ENCODE results near the gene SCYL1. TPM values are rescaled to one million over a fixed set of nuclear protein-coding genes. Genes with fewer than 3 reads are reported as not detected.

The SCYL1 gene
- total RNA-seq, 6 donors from 2014 or later = 64.0 to 120 (median 88.8) TPM

GRCh38 chr11:65559951-65560537 is 35.2 kb downstream of the SCYL1 start:
- peaks cover 45 to 64% (median 53%) of the 10 kb centered on the region in 4 donors for H3K4me1 ChIP-seq
- H3K27ac ChIP-seq = peak overlapping the region; percentile 49 to 97 (median 90)
- no peaks in the 10 kb centered on the region for H3K27me3 ChIP-seq
- no peaks in the 10 kb centered on the region for H3K9me3 ChIP-seq
- DNase-seq = no peak
- no peaks in the 10 kb centered on the region for H3K36me3 ChIP-seq
- 38 to 49% methylated on average over 5 of the region's 5 CpGs for WGBS, 2 donors
- no peak overlapping the region for H3K4me3 ChIP-seq
- ATAC-seq (ENCODE audit: low FRiP score in 2 of 2) = no peak
- no peak for TF ChIP-seq EP300 (IDR thresholded peaks at IDR 0.05)
- TF ChIP-seq POLR2A (IDR thresholded peaks at IDR 0.05) = no peak
- no peak for TF ChIP-seq CTCF (IDR thresholded peaks at IDR 0.05)
- TF ChIP-seq POLR2AphosphoS5 (IDR thresholded peaks at IDR 0.05) = no peak

DNA sequence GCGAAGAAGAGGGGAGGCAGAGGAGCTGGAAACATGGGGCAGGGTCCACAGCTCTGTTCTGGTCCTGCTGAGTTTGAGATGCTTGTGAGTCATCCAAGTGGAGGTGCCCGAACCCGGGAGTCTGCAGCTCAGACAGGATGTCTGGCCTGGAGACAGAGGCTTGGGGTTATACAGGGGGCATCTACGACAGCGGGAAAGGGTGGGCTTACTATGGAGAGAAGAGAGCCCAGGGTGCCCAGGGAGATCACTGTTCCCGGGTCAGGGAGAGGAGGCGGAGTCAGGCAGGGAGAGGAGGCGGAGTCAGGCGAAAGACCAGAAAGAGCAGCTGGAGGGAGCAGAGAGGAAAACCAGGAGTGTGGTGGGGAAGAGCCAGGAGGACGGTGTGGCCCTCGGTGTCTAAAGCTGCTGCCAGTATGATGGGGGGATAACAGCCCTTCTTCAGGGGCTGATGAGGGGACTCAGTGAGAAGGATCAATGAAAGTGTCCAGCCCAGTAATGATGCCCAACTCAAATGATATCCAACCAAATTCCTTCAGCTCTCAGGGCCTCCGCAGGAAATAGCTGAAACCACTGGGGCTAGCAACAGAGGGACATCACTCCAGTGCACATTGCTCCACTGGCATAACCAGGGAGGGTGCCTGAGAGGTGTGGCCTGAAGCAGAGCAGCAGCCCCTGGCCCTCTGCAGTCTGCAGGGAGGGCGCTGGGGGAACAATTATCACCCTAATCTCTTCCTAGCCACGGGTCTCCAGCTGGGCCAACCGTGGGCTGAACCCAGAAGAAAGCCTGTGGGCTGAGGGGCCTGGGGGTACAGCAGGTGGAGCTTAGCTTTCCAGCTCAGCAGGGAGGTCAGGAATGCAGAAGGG is 35.9 kb downstream of the SCYL1 start:
- Histone ChIP-seq H3K27ac (peak overlapping the region in 3 of 4 donors; percentile 49 to 97 (median 93)), H3K27me3 (no peaks in the 10 kb centered on the region), H3K4me1 (peaks cover 43 to 64% (median 50%) of the 10 kb centered on the region in 4 donors), H3K4me3 (no peak overlapping the region), H3K9me3 (no peaks in the 10 kb centered on the region), H3K36me3 (no peaks in the 10 kb centered on the region)
- no peak for TF ChIP-seq POLR2A (IDR thresholded peaks at IDR 0.05)
- no peak for TF ChIP-seq EP300 (IDR thresholded peaks at IDR 0.05)
- TF ChIP-seq CTCF (IDR thresholded peaks at IDR 0.05) = no peak
- TF ChIP-seq POLR2AphosphoS5 (IDR thresholded peaks at IDR 0.05) = no peak
- 30 to 38% methylated on average over 12 to 15 of the region's 15 CpGs for WGBS, 2 donors
- DNase-seq (no peak), ATAC-seq (ENCODE audit: low FRiP score in 2 of 2) (peak in 1 of 2 donors; percentile 4)

DNA sequence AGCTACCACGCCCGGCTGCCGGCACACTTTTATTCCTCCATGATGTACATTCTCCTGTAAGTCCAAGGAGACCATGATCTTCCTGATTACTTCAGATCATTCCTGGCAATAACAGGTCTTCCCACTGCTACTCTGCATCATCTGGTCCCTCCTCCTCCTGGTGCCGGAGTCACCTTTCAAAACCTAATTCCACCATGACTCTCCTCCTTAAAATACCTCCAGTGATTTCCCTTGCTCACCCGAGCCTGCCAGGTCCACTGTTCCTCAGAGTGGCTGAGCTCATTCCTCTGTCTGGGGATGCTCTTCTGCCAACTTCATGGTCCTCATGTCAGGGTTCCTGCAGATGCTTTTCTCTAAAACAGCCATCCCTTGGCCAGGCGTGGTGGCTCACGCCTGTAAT is 37.1 kb downstream of the SCYL1 start:
- TF ChIP-seq POLR2A (IDR thresholded peaks at IDR 0.05) = no peak
- no peak for TF ChIP-seq EP300 (IDR thresholded peaks at IDR 0.05)
- no peak for TF ChIP-seq POLR2AphosphoS5 (IDR thresholded peaks at IDR 0.05)
- no peak for TF ChIP-seq CTCF (IDR thresholded peaks at IDR 0.05)
- 91 to 94% methylated on average over 7 of the region's 7 CpGs for WGBS, 2 donors

DNA sequence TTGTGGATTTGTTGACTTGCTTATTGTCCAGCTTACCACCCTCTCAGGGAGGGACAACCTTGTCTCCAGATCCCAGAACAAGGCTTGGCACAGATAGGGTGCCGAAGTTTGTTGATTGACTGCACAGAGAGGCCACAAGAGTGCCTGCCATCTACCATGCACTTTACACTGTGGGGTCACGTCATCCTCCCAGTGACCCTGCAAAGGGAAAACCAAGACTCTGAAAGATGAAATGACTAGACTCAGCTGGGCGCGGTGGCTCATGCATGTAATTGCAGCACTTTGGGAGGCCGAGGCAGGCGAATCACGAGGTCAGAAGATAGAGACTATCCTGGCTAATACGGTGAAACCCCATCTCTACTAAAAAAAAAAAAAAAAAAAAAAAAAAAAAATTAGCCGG is 37.9 kb downstream of the SCYL1 start:
- 89 to 93% methylated on average over 9 of the region's 9 CpGs for WGBS, 2 donors
- H3K4me1 ChIP-seq = peaks cover 31 to 56% (median 44%) of the 10 kb centered on the region in 4 donors

More for the DNA sequence above, 37.1 kb downstream of the SCYL1 start:
- Histone ChIP-seq H3K9me3 (no peaks in the 10 kb centered on the region), H3K36me3 (no peaks in the 10 kb centered on the region), H3K4me1 (peaks cover 31 to 59% (median 46%) of the 10 kb centered on the region in 4 donors), H3K27me3 (no peaks in the 10 kb centered on the region), H3K27ac (no peak overlapping the region), H3K4me3 (no peak overlapping the region)
- ATAC-seq (ENCODE audit: low FRiP score in 2 of 2) (no peak), DNase-seq (no peak)

More for the DNA sequence above, 37.9 kb downstream of the SCYL1 start:
- Histone ChIP-seq H3K4me3 (no peak overlapping the region), H3K9me3 (no peaks in the 10 kb centered on the region), H3K27me3 (no peaks in the 10 kb centered on the region), H3K36me3 (no peaks in the 10 kb centered on the region), H3K27ac (no peak overlapping the region)
- no peak for TF ChIP-seq POLR2AphosphoS5 (IDR thresholded peaks at IDR 0.05)
- no peak for TF ChIP-seq EP300 (IDR thresholded peaks at IDR 0.05)
- no peak for TF ChIP-seq POLR2A (IDR thresholded peaks at IDR 0.05)
- no peak for TF ChIP-seq CTCF (IDR thresholded peaks at IDR 0.05)
- ATAC-seq (ENCODE audit: low FRiP score in 2 of 2) (no peak), DNase-seq (no peak)
